Fibroblast of lung (primary cell): ENCODE results near the gene SERPINI1. TPM values are rescaled to one million over a fixed set of nuclear protein-coding genes. Genes with fewer than 3 reads are reported as not detected.
A peak's percentile ranks its signal among the peaks of the same experiment; 100 is the strongest.

Experiments
- DNase-seq, 2 donors: peaks; one replicate each; pipeline versions ENCODE4 v3.0.0 to v3.0.0-alpha.2; 2010; ENCODE audit warnings: low read depth in 2 of 2
- H2AFZ ChIP-seq: 2 replicates; pipeline ENCODE4 v1.5.1; 2012; ENCODE audit warnings: low read length, control low read depth, inconsistent platforms
- H3K27ac ChIP-seq: 2 replicates; pipeline ENCODE4 v1.5.1; 2011; ENCODE audit warnings: low read length, control low read depth; ENCODE audit not compliant: insufficient read depth
- H3K27me3 ChIP-seq: 2 replicates; pipeline ENCODE4 v1.5.1; 2011; ENCODE audit warnings: mild to moderate bottlenecking, low read length; ENCODE audit not compliant: control insufficient read depth, insufficient read depth
- H3K36me3 ChIP-seq: 2 replicates; pipeline ENCODE4 v1.5.1; 2011; ENCODE audit warnings: low read length; ENCODE audit not compliant: control insufficient read depth, insufficient read depth
- H3K4me1 ChIP-seq: 2 replicates; pipeline ENCODE4 v1.5.1; 2011; ENCODE audit warnings: low read length; ENCODE audit not compliant: control insufficient read depth, insufficient read depth; ENCODE audit errors: extremely low read depth
- H3K4me2 ChIP-seq: 2 replicates; pipeline ENCODE4 v1.5.1; 2011; ENCODE audit warnings: low read length, control low read depth; ENCODE audit not compliant: insufficient read depth; ENCODE audit errors: extremely low read depth
- H3K4me3 ChIP-seq, 4 experiments: fragments of 200-600 bp in 1 of 4; sonication (generic) in 1 of 4; replicated peaks in 1 of 4; 2 replicates each; pipeline ENCODE4 v1.5.1; 2011 to 2016; ENCODE audit warnings: low read length in 4 of 4, low read depth in 3 of 4, mild to moderate bottlenecking in 3 of 4, control low read depth in 2 of 4, inconsistent platforms in 1 of 4, mixed read lengths in 1 of 4; ENCODE audit not compliant: insufficient read depth in 1 of 4; ENCODE audit errors: control extremely low read depth in 1 of 4
- H3K79me2 ChIP-seq: 2 replicates; pipeline ENCODE4 v1.5.1; 2012; ENCODE audit warnings: mild to moderate bottlenecking, low read length, inconsistent platforms; ENCODE audit not compliant: control insufficient read depth, insufficient read depth
- H3K9ac ChIP-seq: 2 replicates; pipeline ENCODE4 v1.5.1; 2011; ENCODE audit warnings: mild to moderate bottlenecking, low read length, control low read depth; ENCODE audit not compliant: insufficient read depth
- H3K9me3 ChIP-seq: 2 replicates; pipeline ENCODE4 v1.5.1; 2012; ENCODE audit warnings: low read depth, low read length; ENCODE audit not compliant: control insufficient read depth, insufficient read depth
- H4K20me1 ChIP-seq: 2 replicates; pipeline ENCODE4 v1.5.1; 2011; ENCODE audit warnings: low read length; ENCODE audit not compliant: control insufficient read depth, insufficient read depth; ENCODE audit errors: extremely low read depth
- EZH2 ChIP-seq: IDR thresholded peaks from 2 replicates; pipeline ENCODE4 v1.5.1; 2012; ENCODE audit warnings: low read length, control low read depth, mild to moderate bottlenecking; ENCODE audit errors: missing control alignments
- polyA plus RNA-seq, 2 donors: library from polyadenylated mRNA; depleted of rRNA in 1 of 2; stranded (reverse) in 1 of 2; unstranded in 1 of 2; fragments of >200 nt; gene quantifications; 2 replicates each; pipeline ENCODE4 v1.2.1, GENCODE V29; 2011 to 2012; ENCODE audit warnings: missing spikeins in 1 of 2
- total RNA-seq: library from RNA; depleted of rRNA; stranded (reverse); fragments of >200 nt; gene quantifications from 2 replicates; pipeline ENCODE4 v1.2.1, GENCODE V29; 2014
- TF ChIP-seq, protein P1 (sequence below), 2 donors: IDR thresholded peaks in 1 of 2; conservative IDR thresholded peaks in 1 of 2; 1 replicate in 1 of 2; 2 replicates in 1 of 2; pipeline ENCODE4 v1.5.1; 2011 to 2012; ENCODE audit warnings: low read length in 2 of 2, control low read depth in 1 of 2, inconsistent platforms in 1 of 2, low read depth in 1 of 2, mild to moderate bottlenecking in 1 of 2

SERPINI1 gene
- total and polyA plus RNA-seq, 2 donors (not counting 1 experiment from before 2014, with no cell fraction given): 3.0 to 5.8 TPM

DNA sequence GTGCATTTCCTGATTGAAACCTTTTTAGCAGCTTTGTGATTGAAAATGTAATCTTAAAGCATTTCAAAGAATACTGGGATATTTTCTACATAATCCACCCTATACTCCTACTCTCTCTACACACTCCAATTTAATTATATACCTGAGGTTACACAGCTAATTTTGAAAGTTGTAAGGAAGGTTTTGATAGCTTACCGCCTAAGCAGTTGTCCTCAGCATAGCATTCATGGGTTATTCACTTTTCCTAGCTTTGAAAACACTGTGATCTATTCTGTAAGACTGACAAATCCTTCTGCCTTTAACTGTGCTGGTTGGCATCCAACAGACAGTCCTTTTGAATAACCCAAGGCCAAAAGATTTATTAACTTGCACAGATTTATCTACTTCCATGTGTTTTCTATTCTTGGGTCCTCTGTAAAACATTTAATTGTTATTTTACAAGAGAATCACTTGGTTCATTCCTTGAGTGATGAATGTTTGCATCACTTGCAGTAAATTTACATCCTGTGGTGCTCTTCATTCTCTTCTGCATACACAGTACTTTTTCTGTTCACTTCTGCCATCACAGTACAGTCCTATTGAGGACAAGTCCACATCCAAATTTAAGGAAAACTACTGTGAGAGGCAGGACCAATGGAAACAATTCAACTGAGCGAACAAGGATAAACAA lies 44.8 kb downstream of the SERPINI1 start:
- no peak overlapping the region for H3K27ac ChIP-seq
- no peaks in the 10 kb centered on the region for H3K4me1 ChIP-seq
- no peak overlapping the region for H3K4me2 ChIP-seq
- no peaks in the 10 kb centered on the region for H3K27me3 ChIP-seq
- no peak overlapping the region for H3K9ac ChIP-seq
- no peaks in the 10 kb centered on the region for H3K36me3 ChIP-seq
- no peak overlapping the region for H2AFZ ChIP-seq
- H4K20me1 ChIP-seq: no peaks in the 10 kb centered on the region
- no peak for DNase-seq
- TF ChIP-seq, protein P1, sequence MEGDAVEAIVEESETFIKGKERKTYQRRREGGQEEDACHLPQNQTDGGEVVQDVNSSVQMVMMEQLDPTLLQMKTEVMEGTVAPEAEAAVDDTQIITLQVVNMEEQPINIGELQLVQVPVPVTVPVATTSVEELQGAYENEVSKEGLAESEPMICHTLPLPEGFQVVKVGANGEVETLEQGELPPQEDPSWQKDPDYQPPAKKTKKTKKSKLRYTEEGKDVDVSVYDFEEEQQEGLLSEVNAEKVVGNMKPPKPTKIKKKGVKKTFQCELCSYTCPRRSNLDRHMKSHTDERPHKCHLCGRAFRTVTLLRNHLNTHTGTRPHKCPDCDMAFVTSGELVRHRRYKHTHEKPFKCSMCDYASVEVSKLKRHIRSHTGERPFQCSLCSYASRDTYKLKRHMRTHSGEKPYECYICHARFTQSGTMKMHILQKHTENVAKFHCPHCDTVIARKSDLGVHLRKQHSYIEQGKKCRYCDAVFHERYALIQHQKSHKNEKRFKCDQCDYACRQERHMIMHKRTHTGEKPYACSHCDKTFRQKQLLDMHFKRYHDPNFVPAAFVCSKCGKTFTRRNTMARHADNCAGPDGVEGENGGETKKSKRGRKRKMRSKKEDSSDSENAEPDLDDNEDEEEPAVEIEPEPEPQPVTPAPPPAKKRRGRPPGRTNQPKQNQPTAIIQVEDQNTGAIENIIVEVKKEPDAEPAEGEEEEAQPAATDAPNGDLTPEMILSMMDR (conservative IDR thresholded peaks at IDR 0.05 in 1 of 2, IDR thresholded peaks at IDR 0.05 in 1 of 2; ENCODE audit: low read depth in 1 of 2, low read length in 2 of 2): no peak
- no peak for TF ChIP-seq EZH2
- no peak overlapping the region for H3K4me3 ChIP-seq
- no peaks in the 10 kb centered on the region for H3K79me2 ChIP-seq
- H3K9me3 ChIP-seq: no peaks in the 10 kb centered on the region

DNA sequence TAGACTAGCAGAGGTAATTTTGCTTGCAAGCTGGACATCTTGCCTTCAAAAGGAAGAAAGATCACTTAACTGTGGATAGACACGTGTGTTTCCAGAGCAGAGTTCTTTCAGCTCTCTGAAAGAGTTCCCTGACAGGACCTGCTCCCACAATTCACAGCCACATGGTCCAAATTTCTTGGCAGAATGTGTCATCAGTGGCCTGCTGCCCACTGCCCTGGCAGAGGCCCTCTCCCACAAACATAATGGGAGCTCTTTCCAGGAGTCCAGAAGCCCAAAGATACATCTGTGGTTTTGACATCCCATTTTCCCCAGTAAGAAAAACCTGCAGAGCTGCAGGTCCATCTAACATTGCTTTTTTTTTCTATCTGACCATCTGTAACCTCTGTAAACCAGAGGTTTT lies 48.3 kb downstream of the SERPINI1 start:
- Histone ChIP-seq H3K9ac (no peak overlapping the region), H3K27me3 (no peaks in the 10 kb centered on the region), H3K79me2 (no peaks in the 10 kb centered on the region), H2AFZ (no peak overlapping the region), H3K36me3 (no peaks in the 10 kb centered on the region), H3K4me1 (no peaks in the 10 kb centered on the region), H3K27ac (no peak overlapping the region), H3K9me3 (no peaks in the 10 kb centered on the region), H3K4me3 (no peak overlapping the region), H3K4me2 (no peak overlapping the region), H4K20me1 (no peaks in the 10 kb centered on the region)
- no peak for TF ChIP-seq EZH2
- TF ChIP-seq, protein P1 (conservative IDR thresholded peaks at IDR 0.05 in 1 of 2, IDR thresholded peaks at IDR 0.05 in 1 of 2; ENCODE audit: low read depth in 1 of 2, low read length in 2 of 2): no peak
- DNase-seq: peak in 1 of 2 donors; percentile 22

DNA sequence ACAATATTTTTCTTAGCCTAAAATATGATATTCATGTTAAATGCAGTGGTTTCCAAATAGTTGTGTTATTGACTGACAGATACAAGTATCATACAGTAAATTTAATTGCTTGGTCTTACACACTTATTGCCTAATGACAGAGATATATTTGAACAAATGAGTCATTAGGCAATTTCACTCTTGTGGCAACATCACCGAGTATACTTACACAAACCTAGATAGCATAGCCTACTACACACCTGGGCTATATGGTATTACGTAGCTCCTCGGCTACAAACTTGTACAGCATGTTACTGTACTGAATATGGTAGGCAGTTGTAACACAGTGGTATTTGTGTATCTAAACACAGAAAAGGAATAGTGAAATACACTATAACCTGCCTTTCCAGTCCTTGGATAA lies 50.3 kb downstream of the SERPINI1 start:
- Histone ChIP-seq H4K20me1 (no peaks in the 10 kb centered on the region), H2AFZ (no peak overlapping the region), H3K79me2 (no peaks in the 10 kb centered on the region), H3K4me3 (no peak overlapping the region), H3K27me3 (no peaks in the 10 kb centered on the region), H3K9ac (no peak overlapping the region), H3K36me3 (no peaks in the 10 kb centered on the region), H3K4me1 (no peaks in the 10 kb centered on the region), H3K4me2 (no peak overlapping the region), H3K27ac (no peak overlapping the region), H3K9me3 (no peaks in the 10 kb centered on the region)
- TF ChIP-seq, protein P1 (conservative IDR thresholded peaks at IDR 0.05 in 1 of 2, IDR thresholded peaks at IDR 0.05 in 1 of 2; ENCODE audit: low read depth in 1 of 2, low read length in 2 of 2): no peak
- no peak for TF ChIP-seq EZH2
- DNase-seq: no peak
